A549 (cell line): Measurements from ENCODE around the gene ZNF133. TPM values are rescaled to one million over a fixed set of nuclear protein-coding genes. Genes with fewer than 3 reads are reported as not detected.

Experiments
- ATAC-seq, 2 experiments: fragments of 200-7000 bp in 1 of 2; fragments of >200 bp in 1 of 2; cut with Nextera tagmentation in 1 of 2; cut with Tn5 transposase in 1 of 2; 3 replicates each; pipeline versions ENCODE4 v1.8.0 to v1.9.1; 2018 to 2020; ENCODE audit warnings: mild to moderate bottlenecking in 1 of 2, moderate library complexity in 1 of 2
- CTCF ChIA-PET: fragments of 300-600 bp; sonication (Branson Sonifier 250); formaldehyde crosslinking; extraction: SDS; loops from one replicate; lab custom pipeline; 2021; ENCODE audit warnings: antibody characterized with exemption, inconsistent platforms; lab: Yijun Ruan, JAX
- POLR2A ChIA-PET: fragments of 350-600 bp; formaldehyde crosslinking; extraction: SDS; loops from one replicate; lab custom pipeline; 2021; ENCODE audit warnings: antibody characterized with exemption, inconsistent platforms; lab: Yijun Ruan, JAX
- DNase-seq, 2 experiments: peaks; one replicate each; pipeline versions ENCODE4 v3.0.0 to v3.0.0-alpha.2; 2011 to 2016; ENCODE audit warnings: low read depth in 1 of 2, low spot score in 1 of 2
- FAIRE-seq: peaks from 2 replicates; lab custom pipeline; 2011; peaks lifted over from hg19 to GRCh38; lab: Jason Lieb, UNC
- H3K27ac ChIP-seq, 2 experiments: fragments of >200 bp; sonication (Bioruptor Twin); formaldehyde crosslinking; 3 replicates each; pipeline ENCODE4 v1.5.1; 2016 to 2017
- H3K4me1 ChIP-seq: fragments of >200 bp; sonication (Bioruptor Twin); formaldehyde crosslinking; 3 replicates; pipeline ENCODE4 v1.6.1; 2016
- H3K4me2 ChIP-seq: fragments of >200 bp; sonication (Bioruptor Twin); formaldehyde crosslinking; 3 replicates; pipeline ENCODE4 v1.6.1; 2016
- H3K4me3 ChIP-seq: fragments of >200 bp; sonication (Bioruptor Twin); formaldehyde crosslinking; 3 replicates; pipeline ENCODE4 v1.5.1; 2016
- H3K9me3 ChIP-seq: fragments of >200 bp; sonication (Bioruptor Twin); formaldehyde crosslinking; 3 replicates; pipeline ENCODE4 v1.6.1; 2016
- ATOH8 ChIP-seq: fragments of 250-450 bp; sonication (Bioruptor Pico); IDR thresholded peaks from 2 replicates; pipeline ENCODE4 v1.5.0; 2020; ENCODE audit warnings: low read depth, mild to moderate bottlenecking, moderate library complexity
- BCL3 ChIP-seq: fragments of >200 bp; sonication (Bioruptor Twin); formaldehyde crosslinking; IDR thresholded peaks from 3 replicates; pipeline ENCODE4 v1.6.1; 2016
- BHLHE40 ChIP-seq: IDR thresholded peaks from 2 replicates; pipeline ENCODE4 v1.6.1; 2012; ENCODE audit warnings: low read depth, low read length, inconsistent platforms
- CBX2 ChIP-seq: fragments of 200-600 bp; sonication (generic); IDR thresholded peaks from 2 replicates; pipeline ENCODE4 v1.6.1; 2016; ENCODE audit warnings: low read depth, mild to moderate bottlenecking, borderline replicate concordance
- CBX8 ChIP-seq: fragments of 200-600 bp; sonication (generic); IDR thresholded peaks from 2 replicates; pipeline ENCODE4 v1.6.1; 2016
- CHD4 ChIP-seq: fragments of 200-600 bp; sonication (generic); IDR thresholded peaks from 2 replicates; pipeline ENCODE4 v1.6.1; 2016; ENCODE audit warnings: antibody characterized with exemption, mild to moderate bottlenecking, borderline replicate concordance
- CTCF ChIP-seq: fragments of >200 bp; sonication (Bioruptor Twin); formaldehyde crosslinking; IDR thresholded peaks from 3 replicates; pipeline ENCODE4 v1.5.1; 2016
- E2F6 ChIP-seq: IDR thresholded peaks from 2 replicates; pipeline ENCODE4 v1.6.1; 2012; ENCODE audit warnings: low read depth, borderline replicate concordance
- EP300 ChIP-seq, 2 experiments: fragments of >200 bp; sonication (Bioruptor Twin); formaldehyde crosslinking; IDR thresholded peaks; 2 replicates in 1 of 2; 3 replicates in 1 of 2; pipeline ENCODE4 v1.6.1; 2016 to 2017
- ESRRA ChIP-seq: fragments of 150-350 bp; IDR thresholded peaks from 2 replicates; pipeline ENCODE4 v1.6.1; 2014; ENCODE audit warnings: mild to moderate bottlenecking, low read length, borderline replicate concordance
- FOSB ChIP-seq: fragments of 250-450 bp; sonication (Bioruptor Pico); IDR thresholded peaks from 2 replicates; pipeline ENCODE4 v1.5.0; 2020; ENCODE audit warnings: mild to moderate bottlenecking, moderate library complexity
- HDAC2 ChIP-seq: fragments of 200-600 bp; sonication (generic); IDR thresholded peaks from 2 replicates; pipeline ENCODE4 v1.6.1; 2016
- HES2 ChIP-seq: fragments of >200 bp; sonication (Bioruptor Twin); formaldehyde crosslinking; IDR thresholded peaks from 2 replicates; pipeline ENCODE4 v1.6.1; 2016
- HOXB13 ChIP-seq: fragments of 250-450 bp; sonication (Bioruptor Pico); IDR thresholded peaks from 2 replicates; pipeline ENCODE4 v1.5.0; 2020; ENCODE audit warnings: low read depth, mild to moderate bottlenecking, moderate library complexity
- JUNB ChIP-seq: fragments of >200 bp; sonication (Bioruptor Twin); formaldehyde crosslinking; IDR thresholded peaks from 2 replicates; pipeline ENCODE4 v1.6.1; 2016
- KDM1A ChIP-seq: fragments of 200-600 bp; sonication (generic); IDR thresholded peaks from 2 replicates; pipeline ENCODE4 v1.6.1; 2016; ENCODE audit warnings: low read depth, mild to moderate bottlenecking
- KDM5A ChIP-seq: fragments of 200-600 bp; sonication (generic); IDR thresholded peaks from 2 replicates; pipeline ENCODE4 v1.6.1; 2016; ENCODE audit warnings: antibody characterized with exemption, mild to moderate bottlenecking
- MAZ ChIP-seq: fragments of 150-350 bp; IDR thresholded peaks from 2 replicates; pipeline ENCODE4 v1.6.1; 2014; ENCODE audit warnings: antibody characterized with exemption, low read depth, low read length, borderline replicate concordance
- NFE2L2 ChIP-seq: fragments of 150-350 bp; conservative IDR thresholded peaks from 2 replicates; pipeline ENCODE4 v1.6.1; 2014; ENCODE audit warnings: low read length
- PBX3 ChIP-seq: IDR thresholded peaks from 2 replicates; pipeline ENCODE4 v1.6.1; 2012
- PHF8 ChIP-seq: fragments of 200-600 bp; sonication (generic); IDR thresholded peaks from 2 replicates; pipeline ENCODE4 v1.6.1; 2016; ENCODE audit warnings: low read depth, mild to moderate bottlenecking, antibody characterized with exemption, moderate library complexity, borderline replicate concordance
- POLR2A ChIP-seq: IDR thresholded peaks from 2 replicates; pipeline ENCODE4 v1.6.1; 2012; ENCODE audit warnings: mild to moderate bottlenecking, low read length
- RAD21 ChIP-seq, 2 experiments: fragments of >200 bp in 1 of 2; sonication (Bioruptor Twin) in 1 of 2; formaldehyde crosslinking in 1 of 2; IDR thresholded peaks in 1 of 2; conservative IDR thresholded peaks in 1 of 2; 2 replicates in 1 of 2; 3 replicates in 1 of 2; pipeline ENCODE4 v1.6.1; 2012 to 2018; ENCODE audit warnings: inconsistent platforms in 1 of 2
- REST ChIP-seq: fragments of 200-600 bp; sonication (generic); IDR thresholded peaks from 2 replicates; pipeline ENCODE4 v1.6.1; 2016; ENCODE audit warnings: antibody characterized with exemption, mild to moderate bottlenecking, moderate library complexity
- RFX5 ChIP-seq: fragments of 450-650 bp; IDR thresholded peaks from 2 replicates; pipeline ENCODE4 v1.7.1; 2014; ENCODE audit warnings: antibody characterized with exemption, mild to moderate bottlenecking, moderate library complexity
- SMC3 ChIP-seq: fragments of >200 bp; sonication (Bioruptor Twin); formaldehyde crosslinking; IDR thresholded peaks from 3 replicates; pipeline ENCODE4 v1.6.1; 2018; ENCODE audit warnings: inconsistent platforms
- SREBF2 ChIP-seq: fragments of 450-650 bp; IDR thresholded peaks from 2 replicates; pipeline ENCODE4 v1.6.1; 2014; ENCODE audit warnings: mild to moderate bottlenecking, moderate library complexity
- TFCP2L1 ChIP-seq: fragments of 250-450 bp; sonication (Bioruptor Pico); IDR thresholded peaks from 2 replicates; pipeline ENCODE4 v1.5.0; 2021; ENCODE audit warnings: mild to moderate bottlenecking
- ZFP36 ChIP-seq: fragments of 450-650 bp; IDR thresholded peaks from 2 replicates; pipeline ENCODE4 v1.6.1; 2014; ENCODE audit warnings: borderline replicate concordance; ENCODE audit not compliant: partially characterized antibody
- WGBS: methylation state at CpG from one replicate; pipeline ENCODE4 v1.1.6; 2017; ENCODE audit errors: missing lambda C conversion rate; 5-methylcytosine and 5-hydroxymethylcytosine counted together
- polyA minus RNA-seq: library from RNA; depleted of rRNA, polyadenylated mRNA; stranded (reverse); fragments of >200 nt; gene quantifications from 2 replicates; pipeline ENCODE4 v1.2.3, GENCODE V29; 2011; rRNA and poly(A)+ RNA removed
- polyA plus RNA-seq, 4 experiments: library from polyadenylated mRNA; depleted of rRNA in 3 of 4; stranded (reverse); fragments of >200 nt; fragmentation: RNase III in 1 of 4; extraction: RNeasy Plus Mini Kit Qiagen cat#74134 plus additional on column Dnase treatment in 1 of 4; gene quantifications; 2 replicates in 3 of 4; 3 replicates in 1 of 4; pipeline ENCODE4 v1.2.3, GENCODE V29; 2011 to 2017

ZNF133 gene
- polyA plus RNA-seq (2011; rRNA removed) (11.6 and 16.6 TPM in 2 replicates), polyA plus RNA-seq (2017; fragmentation: RNase III; extraction: RNeasy Plus Mini Kit Qiagen cat#74134 plus additional on column Dnase treatment) (9.2 to 11.0 TPM (median 9.8 TPM) in 3 replicates), polyA minus RNA-seq (25.1 and 30.2 TPM in 2 replicates)
- polyA plus RNA-seq (2012; cell fraction: cytosol; rRNA removed), result 10.3 and 11.2 TPM in 2 replicates
- 38.8 and 42.5 TPM in 2 replicates for polyA plus RNA-seq (2012; cell fraction: nucleus; rRNA removed)

GRCh38 chr20:18287915-18288748, at the start of gene ZNF133:
TSS of gene ZNF133 (plus strand) at chr20:18288527. CDS start at chr20:18305687, 17,160 bp downstream.
- POLR2A ChIA-PET, result interaction anchor here (0.9 to 1.9 kb wide), 11 partner anchors 9 to 757 kb away, joined by 3 to 11 read pairs (median 4); partner anchors contain the start of genes DZANK1, KAT14, OVOL2 and PET117
- DNase-seq (peak; percentile 96), ATAC-seq (peak; percentile 98), FAIRE-seq (peak; percentile 49)
- 2% methylated on average over 49 of the region's 63 CpGs for WGBS
- H3K4me1 ChIP-seq, result peaks cover 10% of the 10 kb centered on the region
- CTCF ChIA-PET, result interaction anchor here (0.6 to 3.1 kb wide), 5 partner anchors 12 to 499 kb away, joined by 3 to 27 read pairs (median 3); no protein-coding TSS in a partner anchor
- peak within 1 kb of the TSS; percentile 81 for H3K4me2 ChIP-seq
- peak within 1 kb of the TSS; percentile 94 to 95 for H3K27ac ChIP-seq
- H3K9me3 ChIP-seq, result peaks cover 33% of the 10 kb centered on the region
- peak within 1 kb of the TSS; percentile 81 for H3K4me3 ChIP-seq
- TF ChIP-seq JUNB, result no peak
- peak; percentile 4; the same call in 1 of the 2 replicates for TF ChIP-seq KDM5A
- no peak for TF ChIP-seq ZFP36
- TF ChIP-seq MAZ, result peak; percentile 84; the same call in 1 of the 2 replicates
- no peak for TF ChIP-seq NFE2L2
- TF ChIP-seq BHLHE40, result no peak
- TF ChIP-seq FOSB (CRISPR knock-in tag), result 0 out of 2 replicates have a peak, but pooled peaks have one; percentile 12
- TF ChIP-seq BCL3, result peak; percentile 95
- peak; percentile 95 for TF ChIP-seq PHF8
- TF ChIP-seq RAD21 (conservative IDR thresholded peaks at IDR 0.05 in 1 of 2, IDR thresholded peaks at IDR 0.05 in 1 of 2), result no peak
- TF ChIP-seq HES2, result no peak
- TF ChIP-seq HOXB13 (CRISPR knock-in tag), result no peak
- TF ChIP-seq ESRRA, result no peak
- no peak for TF ChIP-seq CHD4
- peak; percentile 92 for TF ChIP-seq POLR2A
- no peak for TF ChIP-seq TFCP2L1 (CRISPR knock-in tag)
- no peak for TF ChIP-seq HDAC2
- TF ChIP-seq PBX3, result 0 out of 2 replicates have a peak, but pooled peaks have one; percentile 36
- no peak for TF ChIP-seq CBX2
- TF ChIP-seq KDM1A, result no peak
- no peak for TF ChIP-seq SMC3
- TF ChIP-seq CTCF, result no peak
- TF ChIP-seq EP300 (IDR thresholded peaks at IDR 0.05), result no peak
- no peak for TF ChIP-seq SREBF2
- TF ChIP-seq ATOH8, result 0 out of 2 replicates have a peak, but pooled peaks have one; percentile 19
- TF ChIP-seq E2F6, result peak; percentile 50; the same call in 1 of the 2 replicates
- TF ChIP-seq RFX5, result peak; percentile 45; the same call in 1 of the 2 replicates
- no peak for TF ChIP-seq CBX8
- TF ChIP-seq REST, result no peak
